Sigmoid colon (tissue), 7 donors: ENCODE results near the gene ADARB2. TPM values are rescaled to one million over a fixed set of nuclear protein-coding genes. Genes with fewer than 3 reads are reported as not detected.

ENCODE experiments used
- DNase-seq: peaks from one replicate; pipeline ENCODE4 v3.0.0-alpha.2; 2019
- H3K27ac ChIP-seq, 4 donors: fragments of 200-600 bp; sonication (generic); one replicate each; pipeline ENCODE4 v1.5.1; 2016 to 2019; ENCODE audit warnings: mild to moderate bottlenecking in 1 of 4
- H3K27me3 ChIP-seq, 3 donors: fragments of 200-600 bp; sonication (generic); one replicate each; pipeline ENCODE4 v1.5.1; 2019; ENCODE audit warnings: mild to moderate bottlenecking in 1 of 3
- H3K36me3 ChIP-seq, 4 donors: fragments of 200-600 bp; sonication (generic); one replicate each; pipeline ENCODE4 v1.5.1; 2016 to 2019
- H3K4me1 ChIP-seq, 4 donors: fragments of 200-600 bp; sonication (generic); one replicate each; pipeline ENCODE4 v1.5.1; 2017 to 2019
- H3K4me3 ChIP-seq, 4 donors: fragments of 200-600 bp; sonication (generic); one replicate each; pipeline ENCODE4 v1.5.1; 2017 to 2019; ENCODE audit warnings: mild to moderate bottlenecking in 2 of 4, moderate library complexity in 1 of 4
- H3K9me3 ChIP-seq, 4 donors: fragments of 200-600 bp in 3 of 4; sonication (generic) in 3 of 4; one replicate each; pipeline versions ENCODE4 v1.5.1 to v1.6.1; 2013 to 2019
- CTCF ChIP-seq, 4 experiments: fragments of 450-650 bp in 3 of 4; fragments of 200-600 bp in 1 of 4; IDR thresholded peaks; one replicate each; pipeline ENCODE4 v1.5.1; 2016 to 2019; ENCODE audit warnings: antibody characterized with exemption in 4 of 4, mild to moderate bottlenecking in 3 of 4, moderate library complexity in 2 of 4
- EP300 ChIP-seq, 4 donors: sonication (generic); formaldehyde crosslinking; IDR thresholded peaks; one replicate each; pipeline ENCODE4 v1.6.1; 2017; ENCODE audit warnings: antibody characterized with exemption in 4 of 4
- POLR2A ChIP-seq, 2 donors: fragments of 450-650 bp; IDR thresholded peaks; one replicate each; pipeline ENCODE4 v1.6.1; 2016; ENCODE audit warnings: antibody characterized with exemption in 2 of 2, mild to moderate bottlenecking in 2 of 2, moderate library complexity in 2 of 2
- POLR2AphosphoS5 ChIP-seq, 4 donors: sonication (generic); formaldehyde crosslinking; IDR thresholded peaks; one replicate each; pipeline ENCODE4 v1.6.1; 2017; ENCODE audit warnings: antibody characterized with exemption in 4 of 4
- whole genome bisulfite sequencing, 2 donors: extraction: QIAGEN DNeasy Blood & Tissue Kit; methylation state at CpG; one replicate each; pipeline ENCODE4 v1.1.7; 2013; 5-methylcytosine and 5-hydroxymethylcytosine counted together
- intact Hi-C: fragments of 100-400 bp; cut with DNase I; formaldehyde crosslinking; loops from one replicate; pipeline ENCODE4 v1.15.1; 2023
- polyA plus RNA-seq, 3 donors: library from polyadenylated mRNA; stranded (reverse); fragments of 200-250 nt; gene quantifications; one replicate each; pipeline ENCODE4 v1.2.3, GENCODE V29; 2013
- total RNA-seq, 4 donors: library from RNA; depleted of rRNA; stranded (reverse); fragments of >200 nt; gene quantifications; one replicate each; pipeline ENCODE4 v1.1.0, GENCODE V29; 2016
- donor health status: healthy with polysubstance abuse.
- donor health status: Bipolar disorder and iron deficiency.
- donor health status: healthy.

ADARB2 gene
- total and polyA plus RNA-seq, 7 donors, result 0.60 to 5.9 (median 3.5) TPM; not detected in 1

DNA sequence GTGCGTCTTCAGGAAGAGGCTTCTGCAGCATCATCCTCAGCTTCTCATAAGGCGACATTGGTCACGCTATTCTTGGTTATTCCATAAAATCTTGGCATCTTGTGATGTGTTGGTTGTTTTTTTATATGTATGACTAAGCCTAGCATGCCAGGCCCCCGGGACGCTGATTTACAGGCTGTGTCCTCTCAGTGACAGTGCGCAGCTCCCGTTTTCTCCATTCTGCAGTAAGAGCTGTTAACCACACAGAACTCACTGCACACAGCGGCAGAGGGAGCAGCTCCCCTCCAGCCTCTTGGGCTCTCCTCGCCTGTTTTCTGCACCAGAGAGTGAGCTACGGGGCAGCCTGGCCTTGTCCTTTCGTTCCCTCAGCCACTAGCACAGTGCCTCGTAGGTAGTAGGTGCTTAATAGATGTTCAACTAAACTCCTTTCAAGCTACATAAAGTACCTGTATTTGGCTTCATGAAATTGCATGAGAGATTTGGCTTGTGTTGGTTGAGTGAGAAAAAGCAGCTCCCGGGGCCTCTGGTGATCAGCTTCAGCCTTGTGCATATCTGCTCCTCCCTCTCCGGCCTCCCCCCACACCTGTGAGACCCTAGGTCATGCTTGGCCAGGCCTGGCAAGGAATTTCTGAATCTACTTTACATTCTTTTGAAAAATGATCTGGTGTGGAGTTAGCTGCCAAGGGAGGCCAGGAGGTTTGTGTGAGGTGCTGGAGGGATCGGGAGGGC is 564.9 kb downstream of the ADARB2 start:
- Histone ChIP-seq H3K27ac (no peak overlapping the region), H3K4me1 (no peaks in the 10 kb centered on the region), H3K36me3 (no peaks in the 10 kb centered on the region), H3K9me3 (no peaks in the 10 kb centered on the region), H3K4me3 (no peak overlapping the region), H3K27me3 (no peaks in the 10 kb centered on the region)
- 88 to 89% methylated on average over 15 of the region's 15 CpGs for WGBS, 2 donors
- peak; percentile 46 for DNase-seq
- intact Hi-C loops, result no loop called here
- TF ChIP-seq CTCF (IDR thresholded peaks at IDR 0.05) (no peak), POLR2AphosphoS5 (IDR thresholded peaks at IDR 0.05) (no peak), EP300 (IDR thresholded peaks at IDR 0.05) (no peak), POLR2A (IDR thresholded peaks at IDR 0.05) (no peak)

GRCh38 chr10:1171586-1171985 is 565.7 kb downstream of the ADARB2 start:
- WGBS, 2 donors, result 84 to 91% methylated on average over 9 of the region's 9 CpGs
- TF ChIP-seq EP300 (IDR thresholded peaks at IDR 0.05) (no peak), POLR2A (IDR thresholded peaks at IDR 0.05) (no peak), POLR2AphosphoS5 (IDR thresholded peaks at IDR 0.05) (no peak), CTCF (IDR thresholded peaks at IDR 0.05) (no peak)
- peak; percentile 21 for DNase-seq

GRCh38 chr10:1171182-1171581 is 566.1 kb downstream of the ADARB2 start:
- no peak for DNase-seq
- Histone ChIP-seq H3K9me3 (no peaks in the 10 kb centered on the region), H3K4me1 (no peaks in the 10 kb centered on the region), H3K27ac (no peak overlapping the region), H3K27me3 (no peaks in the 10 kb centered on the region), H3K4me3 (no peak overlapping the region), H3K36me3 (no peaks in the 10 kb centered on the region)
- intact Hi-C loops, result no loop called here
- 90 to 91% methylated on average over 4 of the region's 4 CpGs for WGBS, 2 donors
- TF ChIP-seq CTCF (IDR thresholded peaks at IDR 0.05) (no peak), POLR2AphosphoS5 (IDR thresholded peaks at IDR 0.05) (no peak), EP300 (IDR thresholded peaks at IDR 0.05) (no peak), POLR2A (IDR thresholded peaks at IDR 0.05) (no peak)

More at GRCh38 chr10:1171586-1171985, 565.7 kb downstream of the ADARB2 start:
- Histone ChIP-seq H3K4me1 (no peaks in the 10 kb centered on the region), H3K9me3 (no peaks in the 10 kb centered on the region), H3K27me3 (no peaks in the 10 kb centered on the region), H3K4me3 (no peak overlapping the region), H3K27ac (no peak overlapping the region), H3K36me3 (no peaks in the 10 kb centered on the region)
- intact Hi-C loops, result no loop called here

DNA sequence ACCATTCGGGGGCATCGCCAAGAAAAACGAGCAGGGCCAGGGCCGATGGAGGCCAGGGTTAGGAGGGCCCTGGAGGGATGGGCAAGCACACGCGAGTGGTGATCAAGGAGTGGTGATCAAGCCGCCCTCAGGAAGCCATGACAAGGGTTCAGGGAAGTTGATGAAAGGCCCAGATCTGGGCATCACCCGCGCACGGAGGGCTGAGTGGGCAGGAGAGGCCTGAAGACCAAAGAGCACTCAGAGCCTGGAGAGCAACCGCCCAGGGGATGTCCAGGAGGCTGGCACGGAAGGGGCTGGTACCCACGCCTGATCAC is 566.5 kb downstream of the ADARB2 start:
- no peak for TF ChIP-seq POLR2AphosphoS5 (IDR thresholded peaks at IDR 0.05)
- TF ChIP-seq CTCF (IDR thresholded peaks at IDR 0.05), result no peak
- no peak for TF ChIP-seq EP300 (IDR thresholded peaks at IDR 0.05)
- no peak for TF ChIP-seq POLR2A (IDR thresholded peaks at IDR 0.05)
- Histone ChIP-seq H3K27me3 (no peaks in the 10 kb centered on the region), H3K36me3 (no peaks in the 10 kb centered on the region), H3K4me3 (no peak overlapping the region), H3K27ac (no peak overlapping the region), H3K9me3 (no peaks in the 10 kb centered on the region), H3K4me1 (no peaks in the 10 kb centered on the region)
- peak; percentile 52 for DNase-seq
- 93 to 94% methylated on average over 13 of the region's 13 CpGs for WGBS, 2 donors
- intact Hi-C loops, result no loop called here
